Jurkat, Clone E6-1 (cell line): ENCODE data around the gene SIRPA.
A peak's percentile ranks its signal among the peaks of the same experiment; 100 is the strongest.

Experiments used
- DNase-seq: peaks from one replicate; pipeline ENCODE4 v3.0.0-alpha.2; 2011; ENCODE audit warnings: low read depth, low spot score
- H3K4me3 ChIP-seq: 2 replicates; pipeline ENCODE4 v1.5.1; 2011; ENCODE audit warnings: mild to moderate bottlenecking, low read length, control low read depth, moderate library complexity

The SIRPA gene

DNA sequence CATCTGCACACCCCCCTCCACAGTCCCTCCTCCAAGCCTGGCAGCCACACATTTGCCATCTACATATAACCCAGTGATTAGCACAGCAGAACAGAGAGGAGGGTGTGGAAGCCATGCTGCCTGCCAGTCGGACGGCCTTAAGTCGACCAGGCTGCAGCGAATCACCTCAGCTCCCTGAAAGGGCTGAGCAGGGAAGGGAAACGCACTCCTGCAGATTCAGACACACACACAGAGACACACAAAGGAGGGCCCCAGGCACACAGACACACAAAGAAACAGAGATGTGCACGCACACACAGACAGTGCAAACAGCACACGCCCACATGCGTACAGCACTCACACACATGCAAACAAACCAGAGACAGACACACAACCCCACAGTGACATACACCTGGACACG, 11.2 kb upstream of the SIRPA start:
- H3K4me3 ChIP-seq, result no peak overlapping the region
- DNase-seq, result no peak

DNA sequence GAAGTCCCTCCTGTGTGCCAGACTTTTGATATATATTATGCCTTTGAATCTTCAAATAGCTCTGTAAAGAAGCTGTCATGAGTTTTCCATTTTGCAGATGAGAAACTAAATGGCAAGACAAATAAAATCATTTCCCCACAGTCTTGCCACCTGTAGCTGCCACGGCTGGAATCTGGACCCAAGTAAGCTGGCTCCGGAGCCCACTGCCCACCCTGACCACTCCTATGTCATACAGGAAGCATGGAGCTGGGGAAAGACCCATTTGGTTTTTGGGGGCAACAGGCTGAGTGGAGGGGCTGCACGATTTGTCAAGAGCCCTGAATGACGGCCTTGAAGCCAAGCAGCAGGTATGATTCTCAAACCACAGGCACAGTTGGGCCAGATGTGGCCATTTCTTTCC, 10.0 kb upstream of the SIRPA start:
- DNase-seq, result no peak

DNA sequence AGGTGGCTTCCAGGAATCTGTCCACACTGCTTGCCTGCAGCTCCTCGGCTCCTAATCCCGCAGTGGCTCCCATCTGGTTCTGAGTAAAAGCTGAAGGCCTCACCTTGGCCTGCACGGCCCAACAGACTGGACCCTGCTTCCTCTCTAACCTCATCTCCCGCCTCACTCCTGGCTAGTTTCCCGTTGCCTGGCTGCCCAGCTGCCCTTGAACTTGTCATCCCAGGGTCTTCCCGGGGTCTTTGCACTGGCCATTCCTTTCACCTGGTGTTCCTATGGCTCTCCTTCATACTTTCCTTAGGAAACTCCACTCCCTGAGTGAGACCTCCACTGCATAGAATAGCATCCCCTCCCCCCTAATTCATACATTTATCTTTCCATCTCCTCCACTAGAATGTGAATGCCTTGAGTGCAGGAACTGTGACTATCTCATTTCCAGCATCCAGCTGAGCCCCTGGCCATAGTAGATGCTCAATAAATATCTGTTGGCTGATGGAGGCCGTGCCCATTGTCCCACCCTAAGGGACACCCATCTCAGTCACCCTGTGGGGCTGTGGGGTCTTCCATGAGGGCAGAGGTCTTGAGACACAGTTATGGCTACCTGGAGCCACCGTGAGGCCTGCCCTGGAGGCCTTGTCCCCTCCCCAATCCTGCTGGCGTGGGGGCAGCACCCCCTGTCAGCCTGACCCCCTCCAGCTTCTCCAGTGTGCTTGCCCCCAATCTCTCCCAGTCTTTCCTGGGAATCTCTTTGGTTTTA, 9.1 kb upstream of the SIRPA start:
- DNase-seq, result no peak
- no peak overlapping the region for H3K4me3 ChIP-seq

More for the DNA sequence above, 10.0 kb upstream of the SIRPA start:
- no peak overlapping the region for H3K4me3 ChIP-seq

DNA sequence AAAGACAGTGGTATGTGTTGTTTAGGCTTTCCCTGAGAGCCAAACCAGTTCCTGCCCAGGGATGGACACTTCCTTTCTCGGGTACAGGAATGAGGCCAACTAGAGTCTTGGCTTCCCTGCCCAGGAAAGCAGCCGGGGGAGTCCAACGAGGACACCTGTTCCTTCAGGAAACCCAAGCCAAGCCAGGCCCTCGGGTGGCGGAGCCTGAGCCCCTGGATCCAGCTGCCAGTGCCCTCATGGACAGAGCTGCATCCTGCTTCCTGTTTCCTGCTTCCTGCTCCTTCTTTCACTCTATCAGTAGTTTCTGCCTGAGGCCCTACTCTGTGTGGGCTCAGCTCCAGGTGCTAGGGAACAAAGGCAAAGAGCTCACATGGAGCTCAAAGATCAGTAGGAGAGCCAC, 7.9 kb upstream of the SIRPA start:
- DNase-seq, result no peak
- H3K4me3 ChIP-seq, result no peak overlapping the region

- no peak for DNase-seq
- H3K4me3 ChIP-seq, result no peak overlapping the region
These were observed 7.5 kb upstream of the SIRPA start for GRCh38 chr20:1887756-1888155.

DNA sequence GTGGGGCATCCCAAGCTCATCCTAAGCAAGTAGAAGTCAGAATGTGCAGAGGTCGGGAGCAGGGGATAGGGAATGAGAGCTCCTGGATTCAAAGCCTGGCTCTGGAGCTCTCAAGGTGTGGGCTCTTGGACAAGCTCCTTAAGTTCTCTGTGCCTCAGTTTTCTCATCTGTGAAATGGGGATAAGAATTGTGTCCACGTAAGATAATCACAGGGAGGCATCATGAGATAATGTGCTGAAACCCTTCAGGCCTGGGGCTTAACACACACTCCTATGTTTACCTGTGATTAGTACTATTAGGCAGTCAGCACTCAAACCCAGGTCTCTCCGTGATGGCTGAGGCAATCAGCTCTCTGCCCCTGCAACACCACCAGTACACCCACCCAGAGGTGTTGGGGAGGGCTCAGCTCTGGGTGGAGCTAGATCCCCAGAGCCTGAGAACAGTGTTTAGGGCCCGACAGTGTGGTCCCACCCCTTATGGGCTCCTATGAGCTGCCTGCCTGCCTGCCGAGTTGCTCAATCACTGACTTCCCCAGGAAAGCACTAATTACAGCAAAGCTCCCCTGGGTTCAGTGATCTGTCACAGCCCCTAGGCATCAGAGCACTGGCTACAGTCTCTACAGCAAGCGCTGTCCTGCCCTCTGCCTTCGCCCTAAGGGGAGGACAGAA, 6.3 kb upstream of the SIRPA start:
- H3K4me3 ChIP-seq, result no peak overlapping the region
- peak; percentile 10 for DNase-seq

DNA sequence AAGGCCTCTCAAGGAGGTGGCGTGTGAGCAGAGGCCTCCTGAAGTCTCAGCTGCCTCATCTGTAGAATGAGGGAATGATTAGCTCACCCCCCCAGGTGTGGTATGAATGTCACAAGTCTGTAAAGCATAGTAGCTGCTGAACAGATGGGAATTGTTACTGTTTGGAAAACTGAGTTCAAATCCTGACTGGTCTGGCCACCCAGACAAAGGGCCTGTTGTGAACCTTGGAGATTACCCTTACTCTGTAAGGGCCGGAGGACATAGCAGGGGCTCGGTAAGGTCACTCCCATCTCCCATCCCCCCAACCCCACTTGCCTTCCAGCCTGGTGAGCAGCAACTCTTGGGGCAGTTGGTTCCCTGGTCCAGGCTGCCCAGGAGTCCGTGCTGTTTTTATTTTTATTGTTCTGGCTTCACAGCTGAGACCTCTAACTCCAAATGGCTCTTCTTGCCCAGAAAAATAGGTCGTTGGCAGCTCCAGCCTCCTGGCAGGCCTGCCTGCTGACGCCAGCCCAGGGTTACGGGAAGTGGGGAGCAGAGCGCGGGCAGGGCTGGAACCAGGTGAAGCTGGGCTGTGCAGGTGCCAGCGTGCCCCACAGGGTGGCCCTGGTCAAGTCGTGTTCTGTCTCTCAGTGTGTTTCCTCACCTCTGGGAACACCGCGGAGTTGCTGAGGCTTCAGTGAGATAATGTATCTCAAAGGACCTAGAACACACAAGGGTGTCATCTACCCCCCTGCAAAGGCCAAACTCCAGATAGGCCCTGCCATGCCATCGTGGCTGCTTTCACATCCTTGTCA, 4.5 kb upstream of the SIRPA start:
- H3K4me3 ChIP-seq, result no peak overlapping the region
- no peak for DNase-seq

GRCh38 chr20:1891263-1892118, 3.7 kb upstream of the SIRPA start:
- no peak overlapping the region for H3K4me3 ChIP-seq
- DNase-seq, result no peak

DNA sequence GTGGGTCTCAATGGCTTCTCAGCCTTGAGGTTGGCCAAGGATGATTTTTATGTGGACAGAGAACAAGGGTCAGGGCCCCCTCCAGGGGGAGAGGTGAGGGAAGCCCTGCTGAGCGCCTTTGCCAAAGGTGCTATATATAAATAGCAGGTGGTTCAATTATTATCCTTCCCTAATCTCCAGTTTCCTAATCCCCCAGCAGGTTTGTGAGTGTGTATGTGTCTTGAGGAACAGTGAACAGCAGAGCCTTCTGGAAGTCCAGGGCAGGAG, 3.2 kb upstream of the SIRPA start:
- H3K4me3 ChIP-seq, result no peak overlapping the region
- DNase-seq, result no peak

GRCh38 chr20:1893721-1894470, 1.3 kb upstream of the SIRPA start:
- no peak for DNase-seq
- no peak overlapping the region for H3K4me3 ChIP-seq

GRCh38 chr20:1894471-1894950, 696 bp upstream of the SIRPA start:
- no peak for DNase-seq
- H3K4me3 ChIP-seq, result no peak overlapping the region

GRCh38 chr20:1895674-1896483, 672 bp downstream of the SIRPA start:
- H3K4me3 ChIP-seq, result no peak overlapping the region
- no peak for DNase-seq

DNA sequence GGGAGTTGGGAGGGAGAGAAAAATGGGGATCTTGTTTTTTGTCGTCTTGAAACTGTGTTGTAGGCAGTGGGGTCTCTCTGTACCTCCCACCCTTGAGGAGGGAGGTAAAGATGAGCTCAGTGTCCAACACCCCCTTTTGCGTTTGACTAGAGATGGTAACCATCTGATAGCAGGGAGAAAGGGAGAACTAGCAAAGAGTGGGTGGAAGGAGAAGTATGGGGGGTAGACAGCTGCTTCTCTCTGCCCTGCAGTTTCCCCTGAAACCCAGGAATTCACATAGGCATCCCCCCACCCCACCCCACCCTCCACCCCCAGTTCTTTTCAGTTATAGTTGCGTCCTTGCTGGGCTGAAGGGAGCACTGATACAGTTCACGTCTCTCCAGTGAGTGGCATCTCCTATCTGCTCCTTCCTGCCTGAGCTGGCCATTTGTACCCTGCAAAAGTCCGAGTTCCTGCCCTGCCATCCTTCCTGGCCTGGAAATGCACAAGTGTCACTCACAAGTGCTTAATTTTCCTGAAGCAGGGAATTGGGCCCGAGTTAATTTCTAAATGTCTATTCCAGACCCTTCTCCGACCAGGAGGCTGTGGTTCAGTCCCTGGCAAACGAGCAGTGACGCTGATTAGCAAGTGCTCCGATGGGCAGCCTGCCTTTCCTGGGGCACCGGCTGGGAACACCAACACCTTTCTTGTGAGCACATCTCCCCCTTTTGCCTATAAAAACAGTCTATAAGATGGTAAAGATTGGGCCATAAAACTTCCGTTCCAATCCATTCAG, 1.5 kb downstream of the SIRPA start:
- no peak for DNase-seq
- H3K4me3 ChIP-seq, result no peak overlapping the region

- no peak overlapping the region for H3K4me3 ChIP-seq
- no peak for DNase-seq
These were observed 2.3 kb downstream of the SIRPA start for GRCh38 chr20:1897541-1897940.

GRCh38 chr20:1897965-1898464, 2.8 kb downstream of the SIRPA start:
- DNase-seq, result no peak
- no peak overlapping the region for H3K4me3 ChIP-seq

- no peak for DNase-seq
- no peak overlapping the region for H3K4me3 ChIP-seq
These were observed 3.5 kb downstream of the SIRPA start for GRCh38 chr20:1898482-1899240.

DNA sequence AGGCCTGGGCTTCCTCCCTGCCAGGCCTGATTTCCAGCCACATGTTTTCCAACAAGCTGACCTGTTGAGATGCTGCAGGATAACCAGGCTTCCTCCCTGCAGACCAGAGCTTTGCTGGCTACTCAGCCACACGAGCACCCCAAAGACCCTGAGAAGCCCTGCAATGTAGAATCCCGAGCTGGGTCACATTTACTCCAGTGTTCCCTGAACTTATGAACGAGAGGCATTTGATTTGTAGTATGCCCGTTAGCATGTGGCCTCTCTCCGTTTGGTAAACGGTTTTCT, 4.0 kb downstream of the SIRPA start:
- no peak overlapping the region for H3K4me3 ChIP-seq
- no peak for DNase-seq
